ENCODE results near the gene MED4.
A peak's percentile ranks its signal among the peaks of the same experiment; 100 is the strongest.

Gene MED4

GRCh38 chr13:48037346-48038173 is 57.3 kb downstream of the MED4 start, which contains the start of gene NUDT15:
Gene NUDT15 (plus strand): TSS chr13:48037726. CDS start chr13:48037747, 21 bp downstream.
- peak; percentile 94 for DNase-seq (ENCODE audit: low read depth)

GRCh38 chr13:48029859-48030258 is 65.0 kb downstream of the MED4 start:
- no peak for DNase-seq (ENCODE audit: low read depth)

- DNase-seq (ENCODE audit: low read depth), result no peak
Measured at GRCh38 chr13:48028066-48028465, 66.8 kb downstream of the MED4 start.
